GM12874 (cell line): ENCODE measurements around the gene BAK1.

Source experiments
- TF ChIP-seq, protein P1 (sequence below): IDR thresholded peaks from 2 replicates; pipeline ENCODE4 v1.5.1; 2011; ENCODE audit warnings: low read depth, mild to moderate bottlenecking, control low read depth, low read length, moderate library complexity; ENCODE audit not compliant: insufficient read depth

BAK1 gene

DNA sequence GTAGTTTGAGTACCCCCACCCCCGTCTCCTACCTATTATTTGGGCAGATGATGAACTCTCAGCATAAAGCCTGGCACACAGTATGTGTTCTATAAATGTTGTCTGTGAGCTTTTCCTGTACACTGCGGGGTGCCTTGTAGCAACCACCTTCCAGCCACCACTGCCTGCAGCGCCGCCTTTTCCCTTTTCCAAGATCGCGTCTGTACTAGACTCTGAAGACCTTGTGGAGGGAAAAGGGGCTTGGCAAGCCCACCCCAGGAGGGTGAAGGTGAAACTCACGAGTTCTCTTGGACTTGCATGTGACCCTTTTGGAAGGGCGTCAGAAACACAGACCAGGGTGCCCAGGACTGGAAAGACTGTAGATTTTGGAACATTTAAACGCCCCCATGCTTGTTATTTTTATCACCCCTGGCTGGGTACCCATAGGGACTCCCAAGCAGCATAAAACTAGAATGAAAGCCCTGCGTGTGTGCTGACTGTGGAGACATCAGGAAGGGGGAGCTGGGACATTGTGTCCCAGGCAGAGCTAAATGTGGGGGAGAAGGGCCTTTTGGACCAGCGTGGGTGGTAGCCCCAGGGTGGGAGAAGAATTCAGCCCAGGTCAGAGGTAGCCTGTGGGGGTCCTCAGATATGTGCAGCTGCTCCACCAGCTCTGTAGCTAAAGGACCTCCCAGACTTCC, 8.3 kb downstream of the BAK1 start:
- TF ChIP-seq, protein P1, sequence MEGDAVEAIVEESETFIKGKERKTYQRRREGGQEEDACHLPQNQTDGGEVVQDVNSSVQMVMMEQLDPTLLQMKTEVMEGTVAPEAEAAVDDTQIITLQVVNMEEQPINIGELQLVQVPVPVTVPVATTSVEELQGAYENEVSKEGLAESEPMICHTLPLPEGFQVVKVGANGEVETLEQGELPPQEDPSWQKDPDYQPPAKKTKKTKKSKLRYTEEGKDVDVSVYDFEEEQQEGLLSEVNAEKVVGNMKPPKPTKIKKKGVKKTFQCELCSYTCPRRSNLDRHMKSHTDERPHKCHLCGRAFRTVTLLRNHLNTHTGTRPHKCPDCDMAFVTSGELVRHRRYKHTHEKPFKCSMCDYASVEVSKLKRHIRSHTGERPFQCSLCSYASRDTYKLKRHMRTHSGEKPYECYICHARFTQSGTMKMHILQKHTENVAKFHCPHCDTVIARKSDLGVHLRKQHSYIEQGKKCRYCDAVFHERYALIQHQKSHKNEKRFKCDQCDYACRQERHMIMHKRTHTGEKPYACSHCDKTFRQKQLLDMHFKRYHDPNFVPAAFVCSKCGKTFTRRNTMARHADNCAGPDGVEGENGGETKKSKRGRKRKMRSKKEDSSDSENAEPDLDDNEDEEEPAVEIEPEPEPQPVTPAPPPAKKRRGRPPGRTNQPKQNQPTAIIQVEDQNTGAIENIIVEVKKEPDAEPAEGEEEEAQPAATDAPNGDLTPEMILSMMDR, result no peak

DNA sequence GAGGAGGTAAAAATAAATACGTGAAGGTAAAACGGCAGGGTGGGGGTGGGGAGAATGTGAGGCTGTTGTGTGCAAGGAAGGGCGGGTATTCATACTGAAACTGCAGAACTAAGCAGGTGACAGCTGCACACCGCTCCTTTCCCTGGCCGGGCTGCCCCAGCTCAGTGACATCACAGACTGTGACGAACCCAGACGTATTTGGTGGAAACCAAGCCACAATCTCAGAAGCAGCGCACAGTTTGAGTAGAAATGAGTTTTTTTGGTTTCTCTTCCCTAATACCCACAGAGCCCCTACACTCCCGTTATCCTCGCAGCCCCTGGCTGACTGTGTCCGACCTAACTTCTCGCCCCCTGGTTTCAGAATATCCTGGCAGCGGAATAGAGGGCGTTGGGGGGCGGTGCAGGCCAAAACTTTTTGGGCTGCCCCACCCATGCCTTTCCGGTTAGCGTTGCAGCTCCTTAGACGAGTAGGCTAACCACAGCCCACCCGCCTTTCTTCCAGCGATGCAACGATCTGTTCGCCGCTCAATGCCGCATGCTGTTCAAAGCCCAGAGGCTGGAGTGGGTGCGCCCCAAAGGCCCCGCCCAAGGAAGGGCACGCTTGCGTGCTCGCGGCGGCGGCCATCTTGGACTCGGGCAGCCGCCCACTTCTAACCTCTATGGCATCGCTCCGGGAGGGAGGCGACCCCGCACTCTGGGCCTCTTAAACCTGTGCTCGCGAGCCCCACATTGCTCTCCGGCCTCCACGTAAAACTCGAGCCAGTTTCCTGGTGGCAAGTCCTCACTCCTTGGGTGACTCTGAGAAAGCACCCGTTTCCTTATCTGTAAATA, 9.1 kb downstream of the BAK1 start:
- TF ChIP-seq, protein P1, result no peak

DNA sequence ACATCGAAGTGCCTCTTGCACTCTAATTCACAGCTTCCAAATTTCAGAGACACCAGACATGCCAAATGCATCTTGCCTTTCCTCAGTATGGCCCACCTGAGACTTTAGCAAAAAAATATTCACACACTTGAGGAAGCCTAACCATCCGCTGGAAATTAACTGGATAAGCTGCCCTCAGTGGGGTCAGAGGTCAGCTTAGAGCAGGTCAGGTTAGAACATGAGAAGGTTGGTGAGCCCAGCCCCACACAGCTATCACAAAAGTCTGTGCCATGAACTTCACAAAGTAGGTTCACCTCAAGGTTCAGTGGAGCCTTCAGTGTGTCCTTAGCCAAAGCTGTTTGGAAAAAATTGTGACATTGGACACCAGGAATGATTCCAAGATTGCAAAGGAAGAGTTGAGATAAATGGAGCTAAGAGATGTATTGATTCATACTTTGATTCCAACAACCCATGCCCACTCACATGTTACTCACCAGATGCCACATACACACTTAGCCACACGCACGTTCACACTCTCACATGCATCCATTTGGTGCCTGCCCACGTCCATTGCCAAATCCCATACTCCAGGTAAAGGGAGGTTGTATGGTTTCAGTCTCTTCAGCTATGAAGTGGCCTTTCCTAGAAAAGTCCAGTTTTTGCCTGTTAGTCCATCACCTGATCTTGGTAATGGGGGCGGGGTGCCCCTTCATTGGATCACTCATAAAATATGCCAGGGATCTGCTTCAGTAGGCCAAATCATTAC, 11.1 kb downstream of the BAK1 start:
- TF ChIP-seq, protein P1, result no peak

DNA sequence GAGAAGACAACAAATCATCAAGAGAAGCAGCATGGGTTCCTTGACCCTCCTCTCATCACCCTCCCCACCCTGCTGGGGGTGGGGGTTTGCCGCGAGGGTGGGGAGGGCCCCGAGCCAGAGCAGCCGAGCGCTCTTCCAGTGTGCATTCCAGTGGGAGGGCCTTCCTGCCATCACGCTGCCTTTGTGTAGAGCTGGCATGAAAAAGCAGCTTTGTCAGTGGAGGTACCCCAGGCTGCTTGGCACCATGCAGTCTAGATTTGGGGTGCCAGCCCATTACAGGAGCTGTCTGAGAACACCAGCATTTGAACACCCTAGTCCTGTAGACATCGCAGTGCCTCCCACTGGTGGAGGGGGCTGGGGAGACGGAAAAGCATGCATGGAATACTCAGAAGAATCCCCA, 12.2 kb downstream of the BAK1 start:
- TF ChIP-seq, protein P1, result no peak

DNA sequence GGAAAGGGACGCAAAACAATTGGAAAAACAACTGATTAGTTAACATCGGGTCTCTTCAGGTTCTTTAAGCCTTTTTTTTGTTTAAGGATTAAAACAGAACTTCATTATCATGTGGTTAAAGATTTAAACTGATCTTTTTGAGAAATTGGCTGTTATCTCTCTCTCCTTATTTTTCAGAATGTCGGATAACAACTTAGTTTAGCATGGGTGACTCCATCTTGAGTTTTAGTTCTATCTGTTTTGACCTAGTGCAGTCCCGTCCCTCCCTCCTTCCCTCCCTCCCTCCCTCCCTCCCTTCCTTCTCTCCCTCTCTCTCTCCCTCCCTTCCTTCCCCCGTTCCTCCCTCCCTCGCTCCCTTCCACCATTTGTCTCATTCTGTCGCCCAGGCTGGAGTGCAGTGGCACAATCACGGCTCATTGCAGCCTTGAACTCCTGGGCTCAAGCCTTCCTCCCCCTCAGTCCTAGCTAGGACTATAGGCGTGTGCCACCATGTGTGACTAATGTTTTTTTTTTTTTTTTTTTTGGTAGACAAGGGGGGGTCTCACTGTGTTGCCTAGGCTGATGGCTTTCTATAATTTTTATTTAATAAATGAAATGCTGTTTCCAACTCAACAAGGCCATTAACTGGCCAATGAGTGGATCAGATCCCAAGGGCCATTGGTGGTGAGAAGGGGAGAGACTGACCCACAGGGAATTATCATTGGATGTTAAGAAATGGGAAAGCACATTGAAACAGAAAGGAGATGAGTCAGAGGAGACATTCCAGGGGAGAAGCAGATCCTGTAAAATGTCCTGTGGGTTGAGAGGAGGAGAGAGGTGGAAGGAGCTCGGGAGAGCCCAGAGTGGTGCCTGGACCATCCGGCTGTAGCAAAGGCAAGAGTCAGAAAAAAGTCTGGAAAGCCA, 13.6 kb downstream of the BAK1 start:
- TF ChIP-seq, protein P1, result no peak

DNA sequence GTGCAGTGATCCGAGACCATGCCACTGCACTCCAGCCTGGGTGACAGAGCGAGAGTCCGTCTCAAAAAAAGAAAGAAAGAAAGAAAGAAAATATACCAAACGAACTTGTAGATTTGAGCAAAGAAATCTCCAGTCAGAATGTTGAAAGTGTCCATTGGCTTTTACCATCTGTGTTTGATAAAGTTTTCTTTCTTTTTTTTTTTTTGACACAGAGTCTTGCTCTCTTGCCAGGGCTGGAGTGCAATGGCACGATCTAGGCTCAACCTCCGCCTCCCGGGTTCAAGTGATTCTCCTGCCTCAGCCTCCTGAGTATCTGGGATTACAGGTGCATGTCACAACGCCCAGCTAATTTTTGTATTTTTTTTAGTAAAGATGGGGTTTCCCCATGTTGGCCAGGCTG, 21.3 kb downstream of the BAK1 start:
- TF ChIP-seq, protein P1, result no peak
